WTC11 (cell line): Measurements from ENCODE around the gene TMEM258. TPM values are rescaled to one million over a fixed set of nuclear protein-coding genes. Genes with fewer than 3 reads are reported as not detected.

Experiments used
- ATF1 ChIP-seq: sonication (generic); formaldehyde crosslinking; IDR thresholded peaks from 2 replicates; pipeline ENCODE4 v1.8.1; 2023; ENCODE audit warnings: mild to moderate bottlenecking, moderate library complexity, missing genetic modification reagents
- CBFB ChIP-seq: sonication (generic); formaldehyde crosslinking; IDR thresholded peaks from 2 replicates; pipeline ENCODE4 v1.8.1; 2022; ENCODE audit warnings: mild to moderate bottlenecking, low read depth, missing genetic modification reagents
- ELF4 ChIP-seq: sonication (generic); formaldehyde crosslinking; IDR thresholded peaks from 2 replicates; pipeline ENCODE4 v1.8.1; 2022; ENCODE audit warnings: low read depth, mild to moderate bottlenecking, moderate library complexity, missing genetic modification reagents
- FOXJ3 ChIP-seq: sonication (generic); formaldehyde crosslinking; IDR thresholded peaks from 2 replicates; pipeline ENCODE4 v1.9.0; 2021; ENCODE audit warnings: missing genetic modification reagents, mild to moderate bottlenecking, borderline replicate concordance
- JUN ChIP-seq: sonication (generic); formaldehyde crosslinking; IDR thresholded peaks from 2 replicates; pipeline ENCODE4 v1.8.0; 2023; ENCODE audit warnings: mild to moderate bottlenecking, missing genetic modification reagents
- MAX ChIP-seq: sonication (generic); formaldehyde crosslinking; IDR thresholded peaks from 2 replicates; pipeline ENCODE4 v1.8.0; 2022; ENCODE audit warnings: mild to moderate bottlenecking, missing genetic modification reagents
- NFE2L1 ChIP-seq: sonication (generic); formaldehyde crosslinking; IDR thresholded peaks from 2 replicates; pipeline ENCODE4 v1.8.1; 2023; ENCODE audit warnings: missing genetic modification reagents
- NFYB ChIP-seq: sonication (generic); formaldehyde crosslinking; conservative IDR thresholded peaks from 2 replicates; pipeline ENCODE4 v1.8.0; 2022; ENCODE audit warnings: low read depth, missing genetic modification reagents
- NR3C1 ChIP-seq: sonication (generic); formaldehyde crosslinking; conservative IDR thresholded peaks from 2 replicates; pipeline ENCODE4 v1.8.1; 2023; ENCODE audit warnings: low read depth, mild to moderate bottlenecking, missing genetic modification reagents
- OVOL2 ChIP-seq: fragments of 250-450 bp; sonication (Bioruptor Pico); IDR thresholded peaks from 2 replicates; pipeline ENCODE4 v1.9.0; 2021; ENCODE audit warnings: mild to moderate bottlenecking, borderline replicate concordance
- TCF7 ChIP-seq: sonication (generic); formaldehyde crosslinking; IDR thresholded peaks from 2 replicates; pipeline ENCODE4 v1.8.0; 2022; ENCODE audit warnings: mild to moderate bottlenecking, low read depth, missing genetic modification reagents, moderate library complexity
- TEAD4 ChIP-seq: sonication (generic); formaldehyde crosslinking; IDR thresholded peaks from 2 replicates; pipeline ENCODE4 v1.8.0; 2022; ENCODE audit warnings: mild to moderate bottlenecking, missing genetic modification reagents
- ZNF121 ChIP-seq: sonication (generic); formaldehyde crosslinking; IDR thresholded peaks from 2 replicates; pipeline ENCODE4 v1.8.0; 2023; ENCODE audit warnings: missing genetic modification reagents
- ZNF512 ChIP-seq: sonication (generic); formaldehyde crosslinking; IDR thresholded peaks from 2 replicates; pipeline ENCODE4 v1.8.1; 2022; ENCODE audit warnings: missing genetic modification reagents, borderline replicate concordance
- ZNF532 ChIP-seq: fragments of 250-450 bp; sonication (Bioruptor Pico); IDR thresholded peaks from 2 replicates; pipeline ENCODE4 v1.9.0; 2021; ENCODE audit warnings: mild to moderate bottlenecking, borderline replicate concordance
- total RNA-seq: library from RNA; stranded (reverse); gene quantifications from 3 replicates; pipeline ENCODE4 v1.2.3, GENCODE V29; 2021
- TF ChIP-seq, protein P1 (sequence below): sonication (generic); formaldehyde crosslinking; IDR thresholded peaks from 2 replicates; pipeline ENCODE4 v1.8.0; 2022; ENCODE audit warnings: missing genetic modification reagents
- TF ChIP-seq, protein P2 (sequence below): sonication (generic); formaldehyde crosslinking; IDR thresholded peaks from 2 replicates; pipeline ENCODE4 v1.8.1; 2023; ENCODE audit warnings: mild to moderate bottlenecking, moderate library complexity, missing genetic modification reagents
- TF ChIP-seq, protein P3 (sequence below): fragments of 250-450 bp; sonication (Bioruptor Pico); IDR thresholded peaks from 2 replicates; pipeline ENCODE4 v1.8.0; 2021; ENCODE audit warnings: mild to moderate bottlenecking
- TF ChIP-seq, protein P4 (sequence below): sonication (generic); formaldehyde crosslinking; IDR thresholded peaks from 2 replicates; pipeline ENCODE4 v1.8.1; 2023; ENCODE audit warnings: mild to moderate bottlenecking, missing genetic modification reagents, moderate library complexity
- TF ChIP-seq, protein P5 (sequence below): sonication (generic); formaldehyde crosslinking; IDR thresholded peaks from 2 replicates; pipeline ENCODE4 v1.8.1; 2023; ENCODE audit warnings: mild to moderate bottlenecking, missing genetic modification reagents
- TF ChIP-seq, protein P6 (sequence below): sonication (generic); formaldehyde crosslinking; IDR thresholded peaks from 2 replicates; pipeline ENCODE4 v1.8.1; 2022; ENCODE audit warnings: low read depth, mild to moderate bottlenecking, moderate library complexity, missing genetic modification reagents, borderline replicate concordance

TMEM258 gene
- total RNA-seq, 1 experiment from 2014 or later: 175 TPM

GRCh38 chr11:61814958-61815789, 22.8 kb upstream of the TMEM258 start (continued):
- TF ChIP-seq ZNF532 (CRISPR knock-in tag): no peak
- TF ChIP-seq OVOL2 (CRISPR knock-in tag): no peak
- TF ChIP-seq, protein P1, sequence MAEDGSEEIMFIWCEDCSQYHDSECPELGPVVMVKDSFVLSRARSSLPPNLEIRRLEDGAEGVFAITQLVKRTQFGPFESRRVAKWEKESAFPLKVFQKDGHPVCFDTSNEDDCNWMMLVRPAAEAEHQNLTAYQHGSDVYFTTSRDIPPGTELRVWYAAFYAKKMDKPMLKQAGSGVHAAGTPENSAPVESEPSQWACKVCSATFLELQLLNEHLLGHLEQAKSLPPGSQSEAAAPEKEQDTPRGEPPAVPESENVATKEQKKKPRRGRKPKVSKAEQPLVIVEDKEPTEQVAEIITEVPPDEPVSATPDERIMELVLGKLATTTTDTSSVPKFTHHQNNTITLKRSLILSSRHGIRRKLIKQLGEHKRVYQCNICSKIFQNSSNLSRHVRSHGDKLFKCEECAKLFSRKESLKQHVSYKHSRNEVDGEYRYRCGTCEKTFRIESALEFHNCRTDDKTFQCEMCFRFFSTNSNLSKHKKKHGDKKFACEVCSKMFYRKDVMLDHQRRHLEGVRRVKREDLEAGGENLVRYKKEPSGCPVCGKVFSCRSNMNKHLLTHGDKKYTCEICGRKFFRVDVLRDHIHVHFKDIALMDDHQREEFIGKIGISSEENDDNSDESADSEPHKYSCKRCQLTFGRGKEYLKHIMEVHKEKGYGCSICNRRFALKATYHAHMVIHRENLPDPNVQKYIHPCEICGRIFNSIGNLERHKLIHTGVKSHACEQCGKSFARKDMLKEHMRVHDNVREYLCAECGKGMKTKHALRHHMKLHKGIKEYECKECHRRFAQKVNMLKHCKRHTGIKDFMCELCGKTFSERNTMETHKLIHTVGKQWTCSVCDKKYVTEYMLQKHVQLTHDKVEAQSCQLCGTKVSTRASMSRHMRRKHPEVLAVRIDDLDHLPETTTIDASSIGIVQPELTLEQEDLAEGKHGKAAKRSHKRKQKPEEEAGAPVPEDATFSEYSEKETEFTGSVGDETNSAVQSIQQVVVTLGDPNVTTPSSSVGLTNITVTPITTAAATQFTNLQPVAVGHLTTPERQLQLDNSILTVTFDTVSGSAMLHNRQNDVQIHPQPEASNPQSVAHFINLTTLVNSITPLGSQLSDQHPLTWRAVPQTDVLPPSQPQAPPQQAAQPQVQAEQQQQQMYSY: peak; percentile 46; the same call in 1 of the 2 replicates
- peak; percentile 31; the same call in 1 of the 2 replicates for TF ChIP-seq NFYB (CRISPR knock-in tag)
- TF ChIP-seq, protein P2, sequence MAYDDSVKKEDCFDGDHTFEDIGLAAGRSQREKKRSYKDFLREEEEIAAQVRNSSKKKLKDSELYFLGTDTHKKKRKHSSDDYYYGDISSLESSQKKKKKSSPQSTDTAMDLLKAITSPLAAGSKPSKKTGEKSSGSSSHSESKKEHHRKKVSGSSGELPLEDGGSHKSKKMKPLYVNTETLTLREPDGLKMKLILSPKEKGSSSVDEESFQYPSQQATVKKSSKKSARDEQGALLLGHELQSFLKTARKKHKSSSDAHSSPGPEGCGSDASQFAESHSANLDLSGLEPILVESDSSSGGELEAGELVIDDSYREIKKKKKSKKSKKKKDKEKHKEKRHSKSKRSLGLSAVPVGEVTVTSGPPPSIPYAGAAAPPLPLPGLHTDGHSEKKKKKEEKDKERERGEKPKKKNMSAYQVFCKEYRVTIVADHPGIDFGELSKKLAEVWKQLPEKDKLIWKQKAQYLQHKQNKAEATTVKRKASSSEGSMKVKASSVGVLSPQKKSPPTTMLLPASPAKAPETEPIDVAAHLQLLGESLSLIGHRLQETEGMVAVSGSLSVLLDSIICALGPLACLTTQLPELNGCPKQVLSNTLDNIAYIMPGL: 0 out of 2 replicates have a peak, but pooled peaks have one; percentile 52
- TF ChIP-seq, protein P3, sequence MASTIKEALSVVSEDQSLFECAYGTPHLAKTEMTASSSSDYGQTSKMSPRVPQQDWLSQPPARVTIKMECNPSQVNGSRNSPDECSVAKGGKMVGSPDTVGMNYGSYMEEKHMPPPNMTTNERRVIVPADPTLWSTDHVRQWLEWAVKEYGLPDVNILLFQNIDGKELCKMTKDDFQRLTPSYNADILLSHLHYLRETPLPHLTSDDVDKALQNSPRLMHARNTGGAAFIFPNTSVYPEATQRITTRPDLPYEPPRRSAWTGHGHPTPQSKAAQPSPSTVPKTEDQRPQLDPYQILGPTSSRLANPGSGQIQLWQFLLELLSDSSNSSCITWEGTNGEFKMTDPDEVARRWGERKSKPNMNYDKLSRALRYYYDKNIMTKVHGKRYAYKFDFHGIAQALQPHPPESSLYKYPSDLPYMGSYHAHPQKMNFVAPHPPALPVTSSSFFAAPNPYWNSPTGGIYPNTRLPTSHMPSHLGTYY (CRISPR knock-in tag): no peak
- 0 out of 2 replicates have a peak, but pooled peaks have one; percentile 36 for TF ChIP-seq JUN
- TF ChIP-seq, protein P4, sequence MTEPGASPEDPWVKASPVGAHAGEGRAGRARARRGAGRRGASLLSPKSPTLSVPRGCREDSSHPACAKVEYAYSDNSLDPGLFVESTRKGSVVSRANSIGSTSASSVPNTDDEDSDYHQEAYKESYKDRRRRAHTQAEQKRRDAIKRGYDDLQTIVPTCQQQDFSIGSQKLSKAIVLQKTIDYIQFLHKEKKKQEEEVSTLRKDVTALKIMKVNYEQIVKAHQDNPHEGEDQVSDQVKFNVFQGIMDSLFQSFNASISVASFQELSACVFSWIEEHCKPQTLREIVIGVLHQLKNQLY (CRISPR knock-in tag): no peak
- TF ChIP-seq ZNF121 (CRISPR knock-in tag): no peak
- no peak; the same call in 1 of the 2 replicates for TF ChIP-seq TCF7 (CRISPR knock-in tag)
- TF ChIP-seq MAX (CRISPR knock-in tag): peak; percentile 78
- TF ChIP-seq ELF4 (CRISPR knock-in tag): no peak
- TF ChIP-seq TEAD4 (CRISPR knock-in tag): no peak
- TF ChIP-seq, protein P5, sequence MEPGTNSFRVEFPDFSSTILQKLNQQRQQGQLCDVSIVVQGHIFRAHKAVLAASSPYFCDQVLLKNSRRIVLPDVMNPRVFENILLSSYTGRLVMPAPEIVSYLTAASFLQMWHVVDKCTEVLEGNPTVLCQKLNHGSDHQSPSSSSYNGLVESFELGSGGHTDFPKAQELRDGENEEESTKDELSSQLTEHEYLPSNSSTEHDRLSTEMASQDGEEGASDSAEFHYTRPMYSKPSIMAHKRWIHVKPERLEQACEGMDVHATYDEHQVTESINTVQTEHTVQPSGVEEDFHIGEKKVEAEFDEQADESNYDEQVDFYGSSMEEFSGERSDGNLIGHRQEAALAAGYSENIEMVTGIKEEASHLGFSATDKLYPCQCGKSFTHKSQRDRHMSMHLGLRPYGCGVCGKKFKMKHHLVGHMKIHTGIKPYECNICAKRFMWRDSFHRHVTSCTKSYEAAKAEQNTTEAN (CRISPR knock-in tag): peak; percentile 21; the same call in 1 of the 2 replicates
- TF ChIP-seq ATF1 (CRISPR knock-in tag): no peak
- TF ChIP-seq FOXJ3 (CRISPR knock-in tag): no peak
- no peak for TF ChIP-seq CBFB (CRISPR knock-in tag)
- TF ChIP-seq, protein P6, sequence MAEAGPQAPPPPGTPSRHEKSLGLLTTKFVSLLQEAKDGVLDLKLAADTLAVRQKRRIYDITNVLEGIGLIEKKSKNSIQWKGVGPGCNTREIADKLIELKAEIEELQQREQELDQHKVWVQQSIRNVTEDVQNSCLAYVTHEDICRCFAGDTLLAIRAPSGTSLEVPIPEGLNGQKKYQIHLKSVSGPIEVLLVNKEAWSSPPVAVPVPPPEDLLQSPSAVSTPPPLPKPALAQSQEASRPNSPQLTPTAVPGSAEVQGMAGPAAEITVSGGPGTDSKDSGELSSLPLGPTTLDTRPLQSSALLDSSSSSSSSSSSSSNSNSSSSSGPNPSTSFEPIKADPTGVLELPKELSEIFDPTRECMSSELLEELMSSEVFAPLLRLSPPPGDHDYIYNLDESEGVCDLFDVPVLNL: no peak
- TF ChIP-seq NFE2L1 (CRISPR knock-in tag): no peak; the same call in 1 of the 2 replicates
- TF ChIP-seq ZNF512 (CRISPR knock-in tag): no peak
- no peak for TF ChIP-seq NR3C1 (CRISPR knock-in tag)
